Myocyte (in vitro differentiated cells): ENCODE measurements around the gene GPSM3. TPM values are rescaled to one million over a fixed set of nuclear protein-coding genes. Genes with fewer than 3 reads are reported as not detected.
"Not testable (repeated sequence)": the region's sequence is repeated elsewhere in the genome, so short reads cannot be mapped to it uniquely, and the experiment has no call there.

Experiments
- DNase-seq: peaks from one replicate; pipeline ENCODE4 v3.0.0-alpha.2; 2012; ENCODE audit warnings: low read depth
- polyA plus RNA-seq: library from polyadenylated mRNA; unstranded; fragments of >200 nt; gene quantifications from one replicate; pipeline ENCODE4 v1.2.1, GENCODE V29; 2012; ENCODE audit warnings: missing spikeins
- total RNA-seq: library from RNA; depleted of rRNA; stranded (reverse); fragments of >200 nt; gene quantifications from 2 replicates; pipeline ENCODE4 v1.2.3, GENCODE V29; 2014

GPSM3 gene
- 0.27 TPM in 1 of 2 replicates, not detected in the other for total RNA-seq
- 0.79 TPM for polyA plus RNA-seq

GRCh38 chr6:32192608-32193039 is at the start of gene GPSM3:
GPSM3 (minus strand) TSS chr6:32192643; CDS start chr6:32192513, 130 bp downstream.
- no peak for DNase-seq

- DNase-seq, result no peak
These were observed 48.2 kb upstream of the GPSM3 start for GRCh38 chr6:32240686-32241085.

DNA sequence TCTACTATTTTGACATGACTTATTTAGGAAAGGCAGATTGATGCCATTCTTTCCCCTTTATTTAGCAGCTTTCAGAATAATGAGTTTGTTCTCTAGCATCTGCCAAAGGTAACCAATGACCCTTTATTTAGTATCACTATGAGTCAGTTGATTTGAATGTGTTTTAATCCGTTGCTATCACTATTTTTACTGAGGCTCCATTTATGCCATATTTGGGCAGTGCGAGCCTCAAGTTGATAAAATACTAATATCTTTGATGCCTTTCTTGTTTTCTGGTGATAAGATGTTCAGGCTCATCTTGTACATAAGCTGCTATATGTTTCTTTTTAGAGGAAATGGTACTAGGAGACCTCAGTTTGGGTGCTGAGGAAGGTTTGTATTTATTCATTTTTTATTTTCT is 47.0 kb upstream of the GPSM3 start:
- DNase-seq, result no peak

DNA sequence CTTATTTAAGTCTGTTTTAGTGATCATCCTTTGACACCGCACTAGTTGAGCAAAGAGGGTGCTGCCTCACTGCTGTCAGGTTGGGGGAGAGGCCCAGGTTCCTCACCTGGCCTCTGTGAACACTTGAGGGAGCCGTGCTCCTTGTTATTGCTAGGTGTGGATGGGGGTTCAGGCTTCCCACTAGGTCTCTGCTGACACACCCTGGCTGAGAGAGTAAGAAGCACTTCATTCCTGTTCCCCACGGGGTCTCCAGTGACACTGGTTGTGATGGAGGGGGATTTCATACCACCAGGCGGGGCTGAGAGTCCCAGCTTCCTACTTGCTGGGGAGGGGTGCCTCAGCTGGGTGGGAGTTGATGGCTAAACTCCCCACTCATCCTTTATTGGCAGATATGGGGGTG is 42.5 kb upstream of the GPSM3 start:
- no peak for DNase-seq

DNA sequence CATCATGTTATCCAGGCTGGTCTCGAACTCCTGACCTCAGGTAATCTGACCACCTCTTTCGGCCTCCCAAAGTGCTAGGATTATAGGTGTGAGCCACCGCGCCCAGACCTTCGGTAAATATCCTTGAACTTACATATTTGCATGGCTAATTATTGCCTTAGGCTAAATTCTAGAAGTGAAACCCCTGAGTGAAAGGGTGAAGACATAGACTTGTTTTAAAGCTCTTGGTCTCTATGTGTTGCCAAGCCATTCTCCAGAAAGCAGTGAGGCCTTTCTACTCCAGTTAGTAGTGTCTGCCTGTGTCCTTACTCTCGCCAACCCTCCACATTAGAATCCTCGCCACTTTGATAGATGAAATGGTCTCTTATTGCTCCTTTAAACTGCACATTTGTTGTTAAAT is 34.0 kb upstream of the GPSM3 start:
- no peak for DNase-seq

DNA sequence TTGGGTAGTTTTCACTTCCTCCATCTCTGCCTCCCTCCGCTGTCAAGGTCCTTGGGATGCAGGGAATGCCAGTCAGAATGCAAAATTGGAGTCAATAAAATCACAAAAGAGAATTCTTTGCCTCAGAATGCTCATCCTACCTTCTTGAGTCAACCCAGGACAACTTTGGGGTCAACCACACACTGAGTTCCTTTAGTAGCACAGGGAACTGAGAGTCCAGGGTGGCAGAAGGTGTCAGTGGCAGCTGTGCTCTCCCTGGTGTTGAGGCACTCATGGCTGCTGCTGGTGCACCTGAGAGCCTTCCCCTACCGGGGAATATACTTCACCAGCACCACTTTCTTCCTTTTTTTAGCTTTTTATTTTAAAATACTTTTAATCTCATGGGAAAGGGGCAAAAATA is 32.3 kb upstream of the GPSM3 start:
- no peak for DNase-seq

DNA sequence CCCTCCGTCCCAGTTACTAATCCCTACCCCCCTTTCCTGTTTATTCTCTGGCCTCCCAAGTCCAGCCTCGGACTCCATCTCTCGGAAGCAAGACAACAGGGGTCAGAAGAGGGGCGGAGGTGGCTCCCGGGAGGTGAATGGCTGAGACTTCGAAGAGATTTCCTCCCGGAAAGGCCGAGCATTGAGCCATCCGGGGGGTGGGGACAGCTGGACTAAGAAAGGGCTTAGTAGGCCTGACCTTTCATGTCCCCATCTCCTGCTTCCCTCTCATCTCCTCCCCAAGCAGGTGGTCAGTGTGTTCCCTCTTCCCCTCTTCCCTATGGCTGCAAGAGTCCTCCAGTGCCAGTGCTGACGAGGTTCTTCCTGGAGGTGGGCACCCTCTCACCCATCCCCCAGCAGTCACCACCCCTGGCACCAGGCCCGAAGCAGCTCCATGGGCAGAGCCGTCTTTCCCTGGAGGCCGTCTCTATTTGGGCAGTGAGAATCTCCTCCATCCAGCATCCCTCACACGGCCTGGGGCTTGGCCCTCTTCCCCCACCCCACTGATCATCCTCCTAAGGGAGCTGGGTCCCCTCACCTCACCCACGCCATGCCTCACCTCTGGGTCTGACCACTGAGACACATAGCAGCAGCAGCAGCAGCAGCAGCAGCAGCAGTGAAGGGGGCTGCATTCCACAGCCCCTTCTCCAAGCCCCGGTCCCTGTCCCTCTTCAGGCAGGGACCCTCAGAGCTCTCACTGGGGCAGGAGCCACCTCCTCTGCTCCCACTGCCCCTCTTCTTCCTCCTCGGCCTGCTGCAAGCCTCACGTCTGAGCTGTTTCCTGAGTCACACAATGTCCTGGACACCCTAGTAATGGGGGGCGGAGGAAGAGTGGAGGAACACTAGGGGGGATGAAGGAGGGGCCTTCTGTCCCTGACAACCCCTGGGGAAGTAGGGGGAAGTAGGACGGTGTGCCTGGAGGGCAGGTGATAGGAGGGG is 31.1 kb upstream of the GPSM3 start, which contains the start of gene NOTCH4:
Gene NOTCH4 (minus strand): TSS at position 810 of the 978 bp plus-strand sequence. CDS start 139 bp downstream, at position 671.
- no peak for DNase-seq

- DNase-seq, result no peak
These were observed 30.1 kb upstream of the GPSM3 start for GRCh38 chr6:32222333-32223230.

- DNase-seq, result no peak
These were observed 27.6 kb upstream of the GPSM3 start for GRCh38 chr6:32220021-32220420.

- DNase-seq, result no peak
These were observed 25.7 kb upstream of the GPSM3 start for GRCh38 chr6:32218167-32218566.

- no peak for DNase-seq
These were observed 24.6 kb upstream of the GPSM3 start for GRCh38 chr6:32216998-32217397.

DNA sequence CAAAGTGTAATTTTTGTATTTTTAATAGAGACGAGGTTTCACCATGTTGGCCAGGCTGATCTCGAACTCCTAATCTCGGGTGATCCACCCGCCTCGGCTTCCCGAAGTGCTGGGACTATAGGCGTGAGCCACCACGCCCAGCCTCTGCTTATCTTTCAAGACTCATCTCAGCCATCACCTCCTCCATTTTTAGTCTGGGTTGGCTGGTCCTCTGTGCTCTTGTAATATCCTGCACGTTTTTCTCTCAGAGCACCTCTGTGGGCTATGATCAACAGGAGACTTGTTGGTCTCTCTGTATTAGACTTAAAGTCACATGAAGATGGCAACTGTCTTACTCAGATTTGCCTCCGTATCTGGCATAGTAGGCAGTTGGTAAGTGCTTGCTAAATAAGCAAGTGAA is 23.8 kb upstream of the GPSM3 start:
- DNase-seq, result no peak

DNA sequence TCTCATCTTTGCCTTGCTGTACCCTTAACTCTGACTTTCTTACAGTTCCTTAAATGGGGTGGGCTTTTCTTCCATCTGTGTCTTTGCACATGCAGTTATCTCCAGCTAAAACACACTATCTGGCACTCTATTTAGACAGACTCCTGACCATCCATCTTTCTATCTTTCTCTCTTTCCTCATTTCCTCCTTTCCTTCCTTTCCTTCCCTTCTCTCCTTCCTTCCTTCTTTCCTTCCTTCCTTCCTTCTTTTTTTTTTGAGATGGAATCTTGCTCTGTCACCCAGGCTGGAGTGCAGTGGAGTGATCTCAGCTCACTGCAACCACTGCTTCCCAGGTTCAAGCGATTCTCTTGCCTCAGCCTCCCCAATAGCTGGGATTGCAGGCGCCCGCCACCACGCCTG is 23.2 kb upstream of the GPSM3 start:
- no peak for DNase-seq

- no peak for DNase-seq
These were observed 21.7 kb upstream of the GPSM3 start for GRCh38 chr6:32214126-32214525.

DNA sequence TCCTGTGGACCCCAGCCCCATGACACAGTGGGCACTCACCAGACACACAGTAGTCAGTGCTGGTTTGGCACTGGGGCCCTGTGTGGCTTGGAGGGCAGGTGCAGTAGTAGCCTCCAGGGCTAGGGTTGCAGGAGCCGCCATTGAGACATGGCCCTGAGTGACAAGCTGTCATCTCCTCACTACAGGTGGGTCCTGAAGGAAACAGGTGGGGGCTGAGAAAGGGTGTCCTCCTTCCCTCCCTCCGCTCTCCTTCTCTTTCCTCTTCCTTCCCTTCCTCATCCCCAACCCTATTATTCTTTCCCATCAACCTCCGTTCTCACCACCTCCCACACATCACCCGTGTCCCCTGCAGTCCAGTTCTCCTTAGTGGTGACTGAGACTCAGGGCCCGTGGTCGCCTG is 21.2 kb upstream of the GPSM3 start:
- no peak for DNase-seq

DNA sequence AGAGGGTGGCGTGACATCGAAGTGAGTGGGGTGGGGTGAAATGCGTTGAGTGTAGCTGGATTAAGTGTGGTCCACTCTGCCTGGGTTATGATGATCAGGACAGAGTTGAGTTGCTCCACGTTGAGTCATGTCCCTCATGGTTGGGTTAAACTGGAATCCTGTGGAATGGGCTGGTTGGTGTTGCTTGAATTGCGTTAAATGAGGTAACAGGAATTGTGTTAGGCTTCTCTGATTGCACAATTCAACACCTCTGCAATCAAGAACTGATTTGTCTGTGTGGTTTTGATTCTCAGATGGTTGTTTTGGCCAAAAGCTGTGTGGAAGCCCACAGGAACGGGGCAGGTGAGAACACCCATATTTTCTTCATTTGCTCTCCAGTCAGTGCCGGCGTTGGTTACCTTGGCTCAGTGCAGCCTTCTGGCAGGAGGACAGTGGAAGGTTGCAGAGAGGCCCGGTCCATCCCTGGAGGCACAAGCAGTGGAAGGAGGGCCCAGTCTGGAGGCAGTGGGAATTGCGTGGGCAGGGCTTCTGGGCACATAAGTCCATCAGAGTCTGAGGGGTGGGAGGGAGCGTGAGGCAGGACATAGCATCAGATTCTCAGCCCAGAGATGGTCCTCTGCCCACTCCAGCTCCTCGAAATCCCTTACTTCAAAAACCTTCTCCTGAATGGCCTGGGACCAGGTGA is 19.8 kb upstream of the GPSM3 start:
- no peak for DNase-seq

DNA sequence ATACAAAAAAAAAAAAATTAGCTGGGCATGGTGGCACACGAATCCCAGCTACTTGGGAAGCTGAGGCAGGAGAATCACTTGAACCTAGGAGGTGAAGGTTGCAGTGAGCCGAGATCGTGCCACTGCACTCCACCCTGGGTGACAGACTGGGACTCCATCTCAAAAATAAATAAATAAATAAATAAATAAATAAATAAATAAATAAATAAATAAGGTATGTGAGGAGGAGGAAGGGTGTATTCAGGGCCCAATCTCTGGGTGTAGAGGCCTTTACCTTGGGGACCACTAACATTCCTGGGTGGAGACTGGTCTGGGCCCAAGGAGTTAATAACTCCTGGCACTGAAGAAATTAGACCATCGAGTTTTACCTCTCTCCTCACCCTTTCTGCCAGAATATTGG is 19.0 kb upstream of the GPSM3 start:
- not testable (repeated sequence) for DNase-seq

- no peak for DNase-seq
These were observed 17.8 kb upstream of the GPSM3 start for GRCh38 chr6:32210191-32210601.

DNA sequence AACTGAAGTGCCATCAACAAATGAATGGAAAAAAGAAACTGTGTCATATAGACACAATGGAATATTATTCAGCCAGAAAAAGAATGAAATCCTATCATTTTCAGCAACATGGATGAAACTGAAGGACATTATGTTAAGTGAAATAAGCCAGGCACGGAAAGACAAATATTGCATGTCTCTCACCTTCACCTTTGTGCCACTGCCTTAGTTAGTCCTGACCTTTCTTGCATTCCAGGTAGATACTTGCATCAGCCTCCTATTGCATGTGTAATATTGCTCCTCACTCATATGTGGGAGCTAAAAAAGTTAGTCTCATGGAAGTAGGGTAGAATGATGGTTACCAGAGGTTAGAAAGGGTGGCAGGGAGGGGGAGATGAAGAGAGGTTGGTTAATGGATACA is 16.6 kb upstream of the GPSM3 start:
- DNase-seq, result no peak

DNA sequence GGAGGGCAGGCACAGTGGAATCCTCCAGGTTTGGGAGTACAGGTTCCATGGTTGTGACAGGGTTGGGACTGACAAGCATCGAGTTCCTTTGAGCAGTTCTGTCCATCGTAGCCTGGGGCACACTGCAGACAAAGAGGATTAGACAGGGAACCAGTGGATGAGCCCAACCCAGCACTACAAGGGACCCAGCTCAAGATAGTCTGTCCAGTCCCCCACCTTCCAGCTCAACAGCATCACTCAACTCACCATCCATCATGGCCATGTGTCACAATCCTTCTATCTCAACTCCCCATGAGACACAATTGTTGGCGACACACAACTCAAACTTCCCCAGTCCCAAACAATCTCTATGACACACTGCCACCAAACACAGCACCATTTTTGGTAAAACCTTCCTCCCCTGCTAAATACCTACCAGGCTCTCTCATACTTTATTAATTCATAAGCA is 11.8 kb upstream of the GPSM3 start:
- no peak for DNase-seq
